Rectal smooth muscle tissue (tissue), 1 donor: Measurements from ENCODE around the gene CPEB3.
"Not testable (repeated sequence)": the region's sequence is repeated elsewhere in the genome, so short reads cannot be mapped to it uniquely, and the experiment has no call there.

Experiments
- H3K27ac ChIP-seq: one replicate; pipeline ENCODE4 v1.7.0; 2013; ENCODE audit warnings: low read depth, low read length, inconsistent platforms
- H3K27me3 ChIP-seq: one replicate; pipeline ENCODE4 v1.7.0; 2013; ENCODE audit warnings: low read length; ENCODE audit not compliant: control insufficient read depth, insufficient read depth
- H3K36me3 ChIP-seq: one replicate; pipeline ENCODE4 v1.7.0; 2013; ENCODE audit warnings: low read length; ENCODE audit not compliant: control insufficient read depth, insufficient read depth
- H3K4me1 ChIP-seq: one replicate; pipeline ENCODE4 v1.7.0; 2013; ENCODE audit warnings: low read length; ENCODE audit not compliant: control insufficient read depth, insufficient read depth
- H3K4me3 ChIP-seq: one replicate; pipeline ENCODE4 v1.7.0; 2013; ENCODE audit warnings: low read length
- H3K9ac ChIP-seq: one replicate; pipeline ENCODE4 v1.7.0; 2013; ENCODE audit warnings: low read length

CPEB3 gene

DNA sequence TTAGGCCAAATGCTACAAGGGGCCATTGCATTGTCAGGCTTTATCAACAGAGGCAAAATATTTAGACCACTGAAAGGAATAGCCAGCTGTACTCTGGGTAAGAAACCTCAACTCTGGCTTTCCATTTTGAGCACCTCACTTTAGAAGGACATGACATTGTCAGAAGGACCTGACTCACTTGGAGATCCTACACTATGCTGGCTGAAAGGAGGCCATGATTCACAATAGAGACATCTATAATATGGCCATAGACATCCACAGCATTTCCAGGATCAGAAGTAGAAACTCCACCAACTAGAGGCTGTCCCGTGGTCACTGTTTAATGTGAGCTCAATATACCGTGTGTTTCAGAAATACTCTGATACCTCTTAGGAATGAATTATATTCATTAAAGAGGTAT, 226.4 kb downstream of the CPEB3 start:
- Histone ChIP-seq H3K27ac (no peak overlapping the region), H3K4me3 (no peak overlapping the region), H3K36me3 (no peaks in the 10 kb centered on the region), H3K9ac (no peak overlapping the region), H3K4me1 (no peaks in the 10 kb centered on the region), H3K27me3 (no peaks in the 10 kb centered on the region)

DNA sequence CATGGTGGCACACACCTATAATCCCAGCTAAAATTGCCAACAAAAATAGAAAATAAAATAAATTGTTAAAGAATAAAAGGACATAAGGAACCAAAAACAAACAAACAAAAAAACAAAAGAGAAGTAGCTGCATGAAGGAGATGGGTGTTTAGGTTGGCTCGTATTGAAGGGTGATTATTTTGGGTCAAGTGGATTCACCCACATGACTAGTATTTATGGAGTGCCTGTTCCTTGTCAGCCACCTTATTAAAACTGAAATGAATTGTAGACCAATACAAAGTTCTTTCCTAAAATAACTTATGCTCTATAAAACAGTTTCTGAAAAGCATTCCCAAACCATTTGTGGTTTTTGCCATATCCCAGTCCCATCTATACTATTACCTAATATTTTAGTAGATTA, 228.6 kb downstream of the CPEB3 start:
- Histone ChIP-seq H3K4me3 (no peak overlapping the region), H3K4me1 (no peaks in the 10 kb centered on the region), H3K9ac (no peak overlapping the region), H3K36me3 (peaks cover 1% of the 10 kb centered on the region), H3K27me3 (no peaks in the 10 kb centered on the region), H3K27ac (no peak overlapping the region)

DNA sequence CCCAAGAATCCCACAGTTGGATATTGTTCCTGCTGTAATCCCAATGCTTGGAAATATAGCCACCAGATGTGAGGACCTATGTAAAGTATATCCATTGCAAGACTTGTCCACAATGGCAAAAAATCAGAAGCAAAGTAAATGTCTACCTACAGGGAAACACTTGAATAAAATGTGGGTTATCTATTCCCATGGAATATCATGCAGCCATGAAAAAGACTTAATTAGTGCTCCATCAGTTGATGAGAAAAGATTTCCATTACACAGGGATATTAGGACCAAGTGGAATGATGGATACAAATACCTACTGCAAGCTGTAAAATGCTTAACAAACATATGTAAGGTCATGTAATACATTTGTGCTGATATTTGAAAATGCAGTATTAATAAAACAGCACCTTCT, 236.1 kb downstream of the CPEB3 start:
- H3K9ac ChIP-seq: no peak overlapping the region
- no peak overlapping the region for H3K27ac ChIP-seq
- no peaks in the 10 kb centered on the region for H3K4me1 ChIP-seq
- peaks cover 3% of the 10 kb centered on the region for H3K36me3 ChIP-seq
- H3K27me3 ChIP-seq: no peaks in the 10 kb centered on the region
- H3K4me3 ChIP-seq: no peak overlapping the region

DNA sequence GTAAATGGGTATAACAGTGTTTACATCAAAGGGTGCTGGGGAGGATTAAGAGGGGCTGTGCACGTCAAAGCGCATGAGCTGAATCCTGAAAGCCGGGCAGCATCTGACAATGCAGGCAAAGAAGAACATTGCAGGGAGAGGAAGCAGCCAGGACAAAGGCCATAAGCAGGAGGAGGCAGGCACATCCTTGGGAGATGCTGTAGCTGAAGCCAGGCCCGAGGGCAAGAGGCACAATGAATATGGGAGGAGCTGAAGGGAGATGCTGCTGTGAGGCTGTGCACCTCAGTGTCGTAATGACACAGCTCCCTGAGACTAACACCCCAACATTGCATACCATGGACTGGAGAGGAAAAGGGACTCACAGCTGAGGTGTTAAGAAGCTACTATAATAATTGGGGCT, 238.1 kb downstream of the CPEB3 start:
- H3K27ac ChIP-seq: no peak overlapping the region
- H3K4me3 ChIP-seq: no peak overlapping the region
- no peaks in the 10 kb centered on the region for H3K27me3 ChIP-seq
- no peak overlapping the region for H3K9ac ChIP-seq
- H3K4me1 ChIP-seq: no peaks in the 10 kb centered on the region
- peaks cover 3% of the 10 kb centered on the region for H3K36me3 ChIP-seq

DNA sequence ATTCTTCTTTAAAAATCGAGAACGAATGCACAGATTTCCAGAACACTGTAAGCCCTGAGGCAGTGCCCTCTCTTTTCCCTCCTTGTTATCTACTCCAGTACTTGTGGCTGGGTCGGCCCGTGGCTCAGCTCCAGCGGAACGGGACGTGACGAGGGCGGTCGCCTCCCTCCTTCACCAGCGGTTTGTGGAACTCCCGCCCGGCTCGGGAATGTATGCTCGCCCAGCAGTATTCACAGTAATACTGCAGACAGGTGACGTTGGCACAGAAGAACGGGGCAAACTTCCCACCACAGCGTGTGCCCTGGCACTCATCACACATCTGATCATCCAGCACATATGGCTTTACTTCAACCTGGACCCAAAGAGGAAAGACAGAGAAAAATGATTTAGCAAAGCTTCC, 238.8 kb downstream of the CPEB3 start:
- Histone ChIP-seq H3K27ac (no peak overlapping the region), H3K4me3 (no peak overlapping the region), H3K27me3 (no peaks in the 10 kb centered on the region), H3K9ac (no peak overlapping the region), H3K36me3 (no peaks in the 10 kb centered on the region), H3K4me1 (no peaks in the 10 kb centered on the region)

DNA sequence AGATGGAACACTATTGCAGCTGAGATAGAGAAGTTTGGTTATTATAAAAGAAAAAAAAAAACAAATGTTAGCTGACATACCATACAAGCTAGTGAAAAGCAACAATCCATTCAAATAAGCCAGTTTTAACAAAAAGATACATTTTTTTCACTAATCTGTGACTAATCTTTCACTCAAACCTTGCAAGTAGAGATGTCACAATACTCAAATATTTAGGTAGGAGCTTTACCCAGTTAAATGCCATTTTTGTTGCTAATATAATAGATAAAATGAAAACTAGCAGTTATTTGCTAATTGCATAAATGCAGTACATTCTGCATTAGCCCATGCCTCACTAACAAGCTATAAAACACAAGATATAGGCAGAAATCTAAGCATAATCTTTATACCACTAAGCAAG, 243.7 kb downstream of the CPEB3 start:
- Histone ChIP-seq H3K4me1 (no peaks in the 10 kb centered on the region), H3K36me3 (no peaks in the 10 kb centered on the region), H3K27ac (no peak overlapping the region), H3K27me3 (no peaks in the 10 kb centered on the region), H3K4me3 (no peak overlapping the region), H3K9ac (no peak overlapping the region)

DNA sequence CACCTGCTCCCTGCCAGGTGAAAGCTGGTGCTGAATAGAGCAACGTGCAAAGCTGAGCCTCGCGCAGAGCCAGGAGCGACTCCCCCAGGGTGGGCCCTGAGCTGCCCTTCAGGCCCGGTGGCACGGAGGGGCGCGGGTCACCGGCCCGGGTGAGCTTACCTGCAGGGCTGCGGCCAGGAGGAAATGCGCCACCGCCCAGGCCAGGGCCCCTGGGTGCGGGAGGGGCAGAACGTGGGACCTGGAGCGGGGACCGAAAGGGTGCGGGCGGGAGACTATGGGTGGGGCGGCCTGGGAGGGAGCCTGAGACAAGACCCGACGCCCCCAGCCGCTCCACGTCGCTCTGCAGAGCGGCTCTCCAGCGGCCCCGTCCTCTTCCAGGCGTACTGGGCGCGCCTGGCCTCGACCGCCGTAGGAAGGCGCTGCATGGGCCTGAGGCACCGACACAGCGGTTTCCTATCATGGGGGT, 245.2 kb downstream of the CPEB3 start:
- no peak overlapping the region for H3K27ac ChIP-seq
- H3K4me3 ChIP-seq: no peak overlapping the region
- no peaks in the 10 kb centered on the region for H3K36me3 ChIP-seq
- H3K27me3 ChIP-seq: no peaks in the 10 kb centered on the region
- no peak overlapping the region for H3K9ac ChIP-seq
- H3K4me1 ChIP-seq: no peaks in the 10 kb centered on the region

DNA sequence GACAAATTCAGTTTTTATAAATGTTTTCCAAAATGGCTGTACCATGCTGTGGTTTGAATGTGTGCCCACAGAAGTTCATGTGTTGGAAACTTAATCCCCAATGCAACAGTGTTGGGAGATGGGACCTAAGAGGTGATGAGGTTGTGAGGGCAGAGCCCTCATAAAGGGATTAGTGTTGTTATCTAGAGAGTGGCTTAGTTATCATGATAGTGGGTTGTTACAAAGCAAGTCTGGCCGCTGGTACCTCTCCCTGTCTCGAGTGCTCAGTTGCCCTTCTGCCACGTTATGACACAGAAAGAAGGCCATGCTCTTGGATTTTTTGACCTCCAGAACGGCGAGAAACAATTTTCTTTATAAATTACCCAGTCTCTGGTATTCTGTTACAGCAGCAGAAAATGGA, 248.3 kb downstream of the CPEB3 start:
- Histone ChIP-seq H3K36me3 (no peaks in the 10 kb centered on the region), H3K9ac (no peak overlapping the region), H3K4me1 (no peaks in the 10 kb centered on the region), H3K27ac (no peak overlapping the region), H3K27me3 (no peaks in the 10 kb centered on the region), H3K4me3 (no peak overlapping the region)

DNA sequence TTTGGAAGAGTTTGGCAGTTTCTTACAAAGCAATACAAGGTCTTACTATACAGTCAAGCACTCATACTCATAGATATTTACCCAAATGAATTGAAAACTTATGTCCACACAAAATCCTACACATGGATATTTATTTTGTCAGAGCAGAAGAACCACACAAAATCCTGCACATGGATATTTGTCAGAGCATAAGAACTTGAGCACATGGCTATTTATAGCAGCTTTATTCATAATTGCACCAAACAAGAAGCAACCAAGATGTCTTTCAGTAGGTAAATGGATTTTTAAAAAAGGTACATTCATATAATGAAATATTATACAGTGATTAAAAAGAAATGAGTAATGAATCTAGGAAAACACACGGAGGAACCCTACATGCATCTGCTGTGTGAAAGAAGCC, 251.9 kb downstream of the CPEB3 start:
- no peaks in the 10 kb centered on the region for H3K36me3 ChIP-seq
- no peak overlapping the region for H3K9ac ChIP-seq
- H3K4me1 ChIP-seq: no peaks in the 10 kb centered on the region
- no peak overlapping the region for H3K27ac ChIP-seq
- no peaks in the 10 kb centered on the region for H3K27me3 ChIP-seq
- H3K4me3 ChIP-seq: no peak overlapping the region

DNA sequence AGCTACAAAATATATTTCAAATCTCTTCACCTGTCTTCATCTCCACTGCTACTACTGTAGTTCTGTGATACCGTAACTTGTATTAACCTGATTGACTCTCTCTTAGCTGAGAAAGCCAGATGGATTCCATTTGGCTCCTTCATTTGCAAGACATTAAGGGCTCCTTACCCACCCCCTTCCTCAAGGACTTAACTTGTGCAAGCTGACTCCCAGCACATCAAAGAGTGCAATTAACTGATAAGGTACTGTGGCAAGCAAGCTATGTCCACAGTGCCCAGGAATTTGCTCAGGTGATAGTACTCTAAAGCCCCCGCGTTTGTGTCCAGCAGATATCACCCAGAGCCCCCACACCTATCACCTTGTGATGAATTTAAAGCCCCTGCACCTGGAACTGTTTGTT, 257.8 kb downstream of the CPEB3 start:
- H3K27ac ChIP-seq, H3K36me3 ChIP-seq, H3K9ac ChIP-seq, H3K27me3 ChIP-seq, H3K4me3 ChIP-seq, H3K4me1 ChIP-seq: not testable (repeated sequence)

DNA sequence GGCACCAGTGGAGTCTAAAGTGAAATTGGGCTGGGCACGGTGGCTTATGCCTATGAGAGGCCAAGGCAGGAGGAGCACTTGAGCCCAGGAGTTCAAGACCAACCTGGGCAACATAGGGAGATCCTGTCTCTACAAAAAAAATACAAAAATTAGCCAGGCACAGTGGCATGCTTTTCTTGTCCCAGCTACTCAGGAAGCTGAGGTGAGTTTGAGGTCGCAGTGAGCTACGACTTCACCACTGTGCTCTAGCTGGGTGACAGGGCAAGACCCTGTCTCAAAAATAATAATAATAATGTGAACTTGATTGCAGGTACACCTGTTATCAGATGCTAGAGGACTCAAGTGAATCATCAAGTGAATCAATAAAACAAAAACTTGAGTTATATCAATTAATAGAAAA, 259.3 kb downstream of the CPEB3 start:
- Histone ChIP-seq H3K9ac (no peak overlapping the region), H3K27me3 (no peaks in the 10 kb centered on the region), H3K4me3 (no peak overlapping the region), H3K36me3 (peaks cover 16% of the 10 kb centered on the region), H3K4me1 (no peaks in the 10 kb centered on the region), H3K27ac (no peak overlapping the region)

DNA sequence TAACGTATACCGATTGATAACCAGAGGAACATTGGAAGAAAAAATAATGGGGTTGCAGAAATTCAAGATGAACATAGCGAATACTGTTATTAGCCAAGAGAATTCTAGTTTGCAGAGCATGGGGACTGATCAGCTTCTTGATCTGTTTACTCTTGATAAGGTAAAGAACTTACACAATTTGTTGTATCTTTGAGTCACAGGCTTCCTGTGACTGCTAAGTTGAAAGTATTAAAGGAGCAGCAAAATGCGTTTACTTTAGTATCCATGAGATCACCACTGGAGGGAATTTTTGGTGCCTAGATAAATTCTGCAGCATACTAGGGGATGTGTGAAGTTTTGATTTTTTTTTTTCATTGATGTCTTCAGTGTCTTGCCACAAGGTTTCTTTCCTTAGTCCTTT, 263.7 kb downstream of the CPEB3 start:
- Histone ChIP-seq H3K4me1 (no peaks in the 10 kb centered on the region), H3K9ac (no peak overlapping the region), H3K27ac (no peak overlapping the region), H3K36me3 (peaks cover 13% of the 10 kb centered on the region), H3K27me3 (no peaks in the 10 kb centered on the region), H3K4me3 (no peak overlapping the region)

DNA sequence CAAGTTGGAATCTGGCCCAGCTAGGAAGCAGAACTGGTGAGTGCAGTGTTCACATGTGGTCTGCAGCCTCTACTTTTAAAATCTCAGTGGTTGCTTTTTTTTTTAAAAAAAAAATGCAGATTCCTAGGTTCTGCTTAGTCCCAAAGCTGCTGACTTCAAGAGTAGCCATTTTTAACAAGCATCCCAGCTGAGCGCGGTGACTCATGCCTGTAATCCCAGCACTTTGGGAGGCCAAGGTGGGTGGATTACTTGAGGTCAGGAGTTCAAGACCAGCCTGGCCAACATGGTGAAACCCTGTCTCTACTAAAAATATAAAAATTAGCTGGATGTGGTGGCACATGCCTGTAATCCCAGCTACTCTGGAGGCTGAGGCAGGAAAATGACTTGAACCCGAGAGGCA, 265.5 kb downstream of the CPEB3 start:
- not testable (repeated sequence) for H3K27ac ChIP-seq, H3K4me1 ChIP-seq, H3K4me3 ChIP-seq, H3K9ac ChIP-seq, H3K27me3 ChIP-seq
- peaks cover 13% of the 10 kb centered on the region for H3K36me3 ChIP-seq

DNA sequence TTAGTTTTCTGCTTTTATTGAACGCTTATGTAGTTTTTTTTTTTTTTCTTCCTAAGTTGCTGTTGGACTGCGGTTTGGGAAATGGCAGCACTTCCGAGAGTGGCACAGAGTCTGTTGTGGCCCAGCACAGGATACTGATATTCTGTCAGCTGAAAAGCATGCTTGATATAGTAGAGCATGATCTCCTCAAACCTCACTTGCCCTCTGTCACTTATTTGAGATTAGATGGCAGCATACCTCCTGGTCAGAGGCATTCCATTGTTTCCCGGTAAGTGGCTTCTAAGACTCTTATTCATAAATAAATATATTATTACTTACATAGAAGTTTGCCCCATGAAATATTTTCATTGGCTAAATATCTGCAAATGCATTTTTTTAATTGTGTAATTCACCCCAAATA, 266.2 kb downstream of the CPEB3 start:
- peaks cover 13% of the 10 kb centered on the region for H3K36me3 ChIP-seq

More for the DNA sequence above, 266.2 kb downstream of the CPEB3 start:
- Histone ChIP-seq H3K9ac (no peak overlapping the region), H3K4me1 (no peaks in the 10 kb centered on the region), H3K27me3 (no peaks in the 10 kb centered on the region), H3K4me3 (no peak overlapping the region), H3K27ac (no peak overlapping the region)
